WTC11 (cell line): Measurements from ENCODE around the gene SPNS3.

Experiments used
- TF ChIP-seq, protein P1 (sequence below): sonication (generic); formaldehyde crosslinking; IDR thresholded peaks from 2 replicates; pipeline ENCODE4 v1.8.1; 2023; ENCODE audit warnings: mild to moderate bottlenecking, missing genetic modification reagents
- TF ChIP-seq, protein P2 (sequence below): fragments of 250-450 bp; sonication (Bioruptor Pico); IDR thresholded peaks from 2 replicates; pipeline ENCODE4 v1.9.0; 2021; ENCODE audit warnings: mild to moderate bottlenecking, borderline replicate concordance

DNA sequence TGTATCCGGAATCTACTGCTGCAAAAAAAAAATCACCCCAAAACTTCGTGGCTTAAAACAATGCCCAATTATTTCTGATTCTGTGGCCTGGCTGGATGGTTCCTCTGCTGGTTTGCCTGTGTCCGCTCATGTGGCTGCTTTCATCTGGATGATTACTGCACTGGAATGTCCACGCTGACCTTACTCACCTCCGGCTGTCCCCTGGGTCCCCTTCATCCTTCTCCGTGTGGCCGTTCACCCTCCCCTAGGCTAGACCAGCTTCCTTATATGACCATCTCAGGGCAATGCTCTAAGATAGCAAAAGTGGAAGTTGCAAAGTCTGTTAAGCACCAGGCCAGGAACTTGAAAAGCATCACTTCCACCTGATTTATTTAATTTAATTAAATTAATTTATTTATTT, 33.5 kb downstream of the SPNS3 start:
- TF ChIP-seq, protein P1, sequence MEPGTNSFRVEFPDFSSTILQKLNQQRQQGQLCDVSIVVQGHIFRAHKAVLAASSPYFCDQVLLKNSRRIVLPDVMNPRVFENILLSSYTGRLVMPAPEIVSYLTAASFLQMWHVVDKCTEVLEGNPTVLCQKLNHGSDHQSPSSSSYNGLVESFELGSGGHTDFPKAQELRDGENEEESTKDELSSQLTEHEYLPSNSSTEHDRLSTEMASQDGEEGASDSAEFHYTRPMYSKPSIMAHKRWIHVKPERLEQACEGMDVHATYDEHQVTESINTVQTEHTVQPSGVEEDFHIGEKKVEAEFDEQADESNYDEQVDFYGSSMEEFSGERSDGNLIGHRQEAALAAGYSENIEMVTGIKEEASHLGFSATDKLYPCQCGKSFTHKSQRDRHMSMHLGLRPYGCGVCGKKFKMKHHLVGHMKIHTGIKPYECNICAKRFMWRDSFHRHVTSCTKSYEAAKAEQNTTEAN (CRISPR knock-in tag) = no peak
- TF ChIP-seq, protein P2, sequence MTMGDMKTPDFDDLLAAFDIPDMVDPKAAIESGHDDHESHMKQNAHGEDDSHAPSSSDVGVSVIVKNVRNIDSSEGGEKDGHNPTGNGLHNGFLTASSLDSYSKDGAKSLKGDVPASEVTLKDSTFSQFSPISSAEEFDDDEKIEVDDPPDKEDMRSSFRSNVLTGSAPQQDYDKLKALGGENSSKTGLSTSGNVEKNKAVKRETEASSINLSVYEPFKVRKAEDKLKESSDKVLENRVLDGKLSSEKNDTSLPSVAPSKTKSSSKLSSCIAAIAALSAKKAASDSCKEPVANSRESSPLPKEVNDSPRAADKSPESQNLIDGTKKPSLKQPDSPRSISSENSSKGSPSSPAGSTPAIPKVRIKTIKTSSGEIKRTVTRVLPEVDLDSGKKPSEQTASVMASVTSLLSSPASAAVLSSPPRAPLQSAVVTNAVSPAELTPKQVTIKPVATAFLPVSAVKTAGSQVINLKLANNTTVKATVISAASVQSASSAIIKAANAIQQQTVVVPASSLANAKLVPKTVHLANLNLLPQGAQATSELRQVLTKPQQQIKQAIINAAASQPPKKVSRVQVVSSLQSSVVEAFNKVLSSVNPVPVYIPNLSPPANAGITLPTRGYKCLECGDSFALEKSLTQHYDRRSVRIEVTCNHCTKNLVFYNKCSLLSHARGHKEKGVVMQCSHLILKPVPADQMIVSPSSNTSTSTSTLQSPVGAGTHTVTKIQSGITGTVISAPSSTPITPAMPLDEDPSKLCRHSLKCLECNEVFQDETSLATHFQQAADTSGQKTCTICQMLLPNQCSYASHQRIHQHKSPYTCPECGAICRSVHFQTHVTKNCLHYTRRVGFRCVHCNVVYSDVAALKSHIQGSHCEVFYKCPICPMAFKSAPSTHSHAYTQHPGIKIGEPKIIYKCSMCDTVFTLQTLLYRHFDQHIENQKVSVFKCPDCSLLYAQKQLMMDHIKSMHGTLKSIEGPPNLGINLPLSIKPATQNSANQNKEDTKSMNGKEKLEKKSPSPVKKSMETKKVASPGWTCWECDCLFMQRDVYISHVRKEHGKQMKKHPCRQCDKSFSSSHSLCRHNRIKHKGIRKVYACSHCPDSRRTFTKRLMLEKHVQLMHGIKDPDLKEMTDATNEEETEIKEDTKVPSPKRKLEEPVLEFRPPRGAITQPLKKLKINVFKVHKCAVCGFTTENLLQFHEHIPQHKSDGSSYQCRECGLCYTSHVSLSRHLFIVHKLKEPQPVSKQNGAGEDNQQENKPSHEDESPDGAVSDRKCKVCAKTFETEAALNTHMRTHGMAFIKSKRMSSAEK (CRISPR knock-in tag) = no peak
